B cell (primary cell): Measurements from ENCODE around the gene VAC14.

Source experiments
- CTCF ChIP-seq: fragments of 200-600 bp; IDR thresholded peaks from one replicate; pipeline ENCODE4 v1.8.0; 2022; ENCODE audit warnings: antibody characterized with exemption, mild to moderate bottlenecking
- EZH2 ChIP-seq: IDR thresholded peaks from 2 replicates; pipeline ENCODE4 v1.6.1; 2012; ENCODE audit warnings: borderline replicate concordance, low read depth, mild to moderate bottlenecking, moderate library complexity, low read length; ENCODE audit not compliant: insufficient read depth, poor library complexity, severe bottlenecking

GRCh38 chr16:70782237-70782636 lies 18.7 kb downstream of the VAC14 start:
- TF ChIP-seq CTCF (no peak), EZH2 (no peak)
